Adrenal gland (tissue), 12 donors: ENCODE data around the gene UBE2E2. TPM values are rescaled to one million over a fixed set of nuclear protein-coding genes. Genes with fewer than 3 reads are reported as not detected.

Experiments
- DNase-seq, 7 donors: peaks; one replicate each; pipeline ENCODE4 v3.0.0-alpha.2; 2019 to 2020
- H3K27ac ChIP-seq, 5 donors: fragments of 200-600 bp; sonication (generic) in 4 of 5; 1 replicate in 3 of 5; 2 replicates in 2 of 5; pipeline versions ENCODE4 v1.5.1 to v1.8.0; 2016 to 2020; ENCODE audit warnings: mild to moderate bottlenecking in 1 of 5
- H3K27me3 ChIP-seq: fragments of 200-600 bp; 2 replicates; pipeline ENCODE4 v1.8.0; 2021
- H3K36me3 ChIP-seq, 2 donors: fragments of 200-600 bp; replicated peaks in 1 of 2; 1 replicate in 1 of 2; 2 replicates in 1 of 2; pipeline versions ENCODE4 v1.5.1 to v1.8.0; 2018 to 2022
- H3K4me1 ChIP-seq, 2 donors: fragments of 200-600 bp; replicated peaks in 1 of 2; 1 replicate in 1 of 2; 2 replicates in 1 of 2; pipeline versions ENCODE4 v1.5.1 to v1.8.0; 2018 to 2021
- H3K4me3 ChIP-seq, 4 donors: fragments of 200-600 bp; sonication (generic) in 3 of 4; one replicate each; pipeline ENCODE4 v1.5.1; 2016 to 2018
- H3K9me3 ChIP-seq, 3 donors: fragments of 200-600 bp; sonication (generic) in 1 of 3; replicated peaks in 1 of 3; 1 replicate in 2 of 3; 2 replicates in 1 of 3; pipeline versions ENCODE4 v1.5.1 to v1.8.0; 2016 to 2021
- POLR2A ChIP-seq, 2 donors: fragments of 450-650 bp; IDR thresholded peaks; one replicate each; pipeline ENCODE4 v1.6.1; 2017; ENCODE audit warnings: antibody characterized with exemption in 2 of 2, mild to moderate bottlenecking in 2 of 2, moderate library complexity in 1 of 2
- WGBS, 4 donors: extraction: QIAGEN DNeasy Blood & Tissue Kit in 2 of 4; methylation state at CpG; one replicate each; pipeline versions ENCODE4 v1.1.5 to v1.1.7; 2013 to 2017; 5-methylcytosine and 5-hydroxymethylcytosine counted together
- intact Hi-C, 2 donors: fragments of 100-400 bp; cut with DNase I; formaldehyde crosslinking; loops; one replicate each; pipeline versions ENCODE4 v1.14.1 to v1.15.0; 2022 to 2023
- polyA plus RNA-seq, 3 donors: library from polyadenylated mRNA; stranded (reverse); fragments of 200-250 nt in 2 of 3; fragments of 350-450 nt in 1 of 3; fragmentation: Illumina TruSeq in 1 of 3; extraction: RNeasy Lipid Tissue Mini Kit (QIAGEN cat#74804) in 1 of 3; gene quantifications; one replicate each; pipeline ENCODE4 v1.2.3, GENCODE V29; 2013 to 2014
- total RNA-seq, 9 donors: library from RNA; depleted of rRNA in 4 of 9; stranded (reverse); fragments of >200 nt in 4 of 9; fragments of 120-200 nt in 1 of 9; fragmentation: NEBNext Ultra II Directional in 1 of 9; extraction: Animal tissue kit (Norgen Biotek cat#: 25700) in 1 of 9; gene quantifications; one replicate each; pipeline versions ENCODE4 v1.1.0 to v1.2.4, GENCODE V29; 2013 to 2023
- TF ChIP-seq, protein P1 (sequence below), 6 experiments: fragments of 450-650 bp in 4 of 6; fragments of 200-600 bp in 2 of 6; sonication (generic) in 1 of 6; IDR thresholded peaks; 1 replicate in 5 of 6; 2 replicates in 1 of 6; pipeline versions ENCODE4 v1.5.1 to v1.8.0; 2016 to 2021; ENCODE audit warnings: antibody characterized with exemption in 6 of 6, mild to moderate bottlenecking in 2 of 6, moderate library complexity in 1 of 6
- donor health status: healthy with polysubstance abuse.
- donor health status: Bipolar disorder and iron deficiency.
- donor health status: DM: yes; HTN: yes; CAD: no.
- donor health status: DM: no; HTN: no; CAD: no.
- donor health status: DM: no; HTN: no; CAD: no.
- donor health status: DM: yes; HTN: yes; CAD: no.

Gene UBE2E2
- total and polyA plus RNA-seq, 12 donors = 9.3 to 29.6 (median 20.7) TPM

DNA sequence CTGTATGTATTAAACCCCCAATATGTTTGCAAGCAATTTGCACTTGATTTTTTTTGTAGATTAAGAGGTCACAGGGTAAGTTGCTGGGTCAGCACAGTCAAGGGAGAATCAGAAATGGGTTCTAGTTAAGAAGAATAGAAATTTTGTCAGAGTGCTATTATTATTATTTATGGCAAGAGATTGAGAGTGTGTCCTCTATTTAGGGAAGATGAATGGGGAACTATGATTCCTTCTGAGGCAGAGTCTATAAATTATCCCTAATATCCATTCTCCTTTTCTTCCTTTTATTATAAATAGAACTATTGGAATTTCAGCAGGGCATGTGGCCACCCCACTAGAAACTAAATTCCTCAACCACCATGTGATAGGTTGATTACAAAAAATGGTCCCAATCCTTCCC, 392.7 kb downstream of the UBE2E2 start:
- Histone ChIP-seq H3K27ac (no peak overlapping the region), H3K9me3 (no peaks in the 10 kb centered on the region), H3K4me1 (no peaks in the 10 kb centered on the region), H3K4me3 (no peak overlapping the region), H3K27me3 (no peaks in the 10 kb centered on the region), H3K36me3 (no peaks in the 10 kb centered on the region)
- DNase-seq = no peak
- TF ChIP-seq, protein P1, sequence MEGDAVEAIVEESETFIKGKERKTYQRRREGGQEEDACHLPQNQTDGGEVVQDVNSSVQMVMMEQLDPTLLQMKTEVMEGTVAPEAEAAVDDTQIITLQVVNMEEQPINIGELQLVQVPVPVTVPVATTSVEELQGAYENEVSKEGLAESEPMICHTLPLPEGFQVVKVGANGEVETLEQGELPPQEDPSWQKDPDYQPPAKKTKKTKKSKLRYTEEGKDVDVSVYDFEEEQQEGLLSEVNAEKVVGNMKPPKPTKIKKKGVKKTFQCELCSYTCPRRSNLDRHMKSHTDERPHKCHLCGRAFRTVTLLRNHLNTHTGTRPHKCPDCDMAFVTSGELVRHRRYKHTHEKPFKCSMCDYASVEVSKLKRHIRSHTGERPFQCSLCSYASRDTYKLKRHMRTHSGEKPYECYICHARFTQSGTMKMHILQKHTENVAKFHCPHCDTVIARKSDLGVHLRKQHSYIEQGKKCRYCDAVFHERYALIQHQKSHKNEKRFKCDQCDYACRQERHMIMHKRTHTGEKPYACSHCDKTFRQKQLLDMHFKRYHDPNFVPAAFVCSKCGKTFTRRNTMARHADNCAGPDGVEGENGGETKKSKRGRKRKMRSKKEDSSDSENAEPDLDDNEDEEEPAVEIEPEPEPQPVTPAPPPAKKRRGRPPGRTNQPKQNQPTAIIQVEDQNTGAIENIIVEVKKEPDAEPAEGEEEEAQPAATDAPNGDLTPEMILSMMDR (IDR thresholded peaks at IDR 0.05) = no peak
- TF ChIP-seq POLR2A (IDR thresholded peaks at IDR 0.05) = no peak
- intact Hi-C loops = no loop called here

DNA sequence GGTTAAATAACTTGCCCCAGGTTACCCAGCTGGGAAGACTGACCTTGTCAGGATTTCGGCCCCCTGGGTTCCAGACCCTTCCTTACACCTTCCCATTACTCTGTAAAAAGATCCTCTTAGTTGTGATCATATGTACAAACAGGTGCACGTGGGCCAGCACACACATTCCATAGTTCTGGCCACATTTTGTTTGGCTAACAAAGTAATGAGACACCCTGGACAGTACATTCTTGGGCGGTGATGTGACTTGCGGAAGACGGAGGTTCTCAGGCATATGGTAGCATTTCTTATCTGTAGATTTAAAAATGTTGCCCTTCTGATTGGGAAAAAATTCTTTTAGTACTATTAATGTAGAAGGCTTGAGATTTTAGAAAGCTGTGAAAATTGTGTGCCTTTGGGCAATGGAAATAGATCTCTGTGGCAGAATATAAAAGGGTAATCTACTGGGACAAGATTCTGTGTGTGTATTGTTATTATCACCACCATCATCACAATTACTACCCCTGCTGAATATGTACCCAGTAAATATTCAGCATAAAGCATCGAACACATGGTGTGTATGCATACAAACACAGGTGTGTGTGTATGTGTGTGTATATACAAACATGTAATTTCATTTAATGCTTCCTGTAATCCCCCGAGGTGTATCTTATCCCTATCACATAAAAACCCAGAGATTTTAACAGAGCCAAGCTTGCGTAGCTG, 397.2 kb downstream of the UBE2E2 start:
- WGBS, 4 donors = 86 to 92% (median 89%) methylated on average over 8 of the region's 8 CpGs
- intact Hi-C loops = no loop called here
- TF ChIP-seq, protein P1 (IDR thresholded peaks at IDR 0.05) = no peak
- TF ChIP-seq POLR2A (IDR thresholded peaks at IDR 0.05) = no peak
- Histone ChIP-seq H3K27me3 (no peaks in the 10 kb centered on the region), H3K4me3 (no peak overlapping the region), H3K27ac (no peak overlapping the region), H3K4me1 (no peaks in the 10 kb centered on the region), H3K36me3 (no peaks in the 10 kb centered on the region), H3K9me3 (no peaks in the 10 kb centered on the region)
- no peak for DNase-seq

DNA sequence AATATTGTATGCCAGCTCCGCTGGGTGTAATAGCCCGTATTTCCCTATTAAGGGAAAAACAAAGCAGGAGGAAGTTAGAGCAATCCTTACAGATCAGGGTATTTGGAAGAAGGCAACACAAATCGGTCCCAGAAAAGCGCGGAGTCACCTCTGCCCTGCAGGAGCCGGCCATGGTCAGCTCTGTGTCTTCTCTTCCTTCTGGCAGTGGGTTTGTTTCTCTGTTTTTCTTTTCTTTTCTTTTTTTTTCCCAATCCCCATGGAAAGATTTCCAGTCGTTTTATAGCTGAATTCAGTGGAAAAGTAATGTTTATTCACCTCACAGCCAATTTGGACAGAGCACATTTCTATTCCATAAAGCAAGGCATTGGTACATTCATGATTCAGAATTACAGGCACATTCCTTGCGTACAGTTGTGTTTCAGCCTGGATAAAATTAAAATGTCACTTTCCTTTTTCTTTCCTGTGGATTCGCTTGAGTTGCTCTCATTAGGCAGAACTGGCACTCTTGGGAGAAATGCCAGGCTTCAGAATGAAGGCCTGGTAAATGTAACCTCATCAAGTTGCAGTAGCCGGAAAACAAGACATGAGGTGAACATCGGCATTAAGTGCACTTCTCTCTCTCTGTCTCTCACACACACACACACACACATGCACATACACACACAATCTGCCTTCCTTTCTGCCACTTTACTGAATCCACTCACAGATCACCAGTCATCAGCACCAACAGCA, 398.1 kb downstream of the UBE2E2 start:
- no peak overlapping the region for H3K4me3 ChIP-seq
- no peaks in the 10 kb centered on the region for H3K27me3 ChIP-seq
- no peaks in the 10 kb centered on the region for H3K9me3 ChIP-seq
- intact Hi-C loops = no loop called here
- no peaks in the 10 kb centered on the region for H3K4me1 ChIP-seq
- H3K36me3 ChIP-seq = no peaks in the 10 kb centered on the region
- no peak for TF ChIP-seq POLR2A (IDR thresholded peaks at IDR 0.05)
- TF ChIP-seq, protein P1 (IDR thresholded peaks at IDR 0.05) = no peak
- no peak for DNase-seq
- 69 to 80% (median 75%) methylated on average over 11 of the region's 11 CpGs for WGBS, 4 donors
- H3K27ac ChIP-seq = no peak overlapping the region

DNA sequence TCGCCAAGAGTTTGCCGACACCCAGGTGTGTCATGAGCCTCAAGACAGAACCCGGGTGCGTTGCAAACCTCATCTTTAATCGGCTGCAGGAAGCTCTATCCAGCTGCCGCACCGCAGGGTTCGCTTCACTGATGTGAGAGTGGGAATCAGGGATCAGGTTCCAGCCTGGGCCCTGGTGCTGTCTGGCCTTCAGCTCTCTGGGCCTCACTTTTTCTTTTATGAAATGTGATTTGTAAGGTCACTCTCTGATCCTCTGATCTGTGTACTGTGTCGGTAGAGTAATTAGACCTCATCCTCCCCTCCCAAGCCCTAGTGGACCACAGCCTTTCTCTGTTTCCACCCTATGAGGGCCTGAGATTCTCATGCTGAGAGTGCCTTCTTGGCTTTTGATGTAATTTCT, 399.8 kb downstream of the UBE2E2 start:
- no peak for DNase-seq
- WGBS, 4 donors = 82 to 93% (median 92%) methylated on average over 9 of the region's 9 CpGs
- no peak overlapping the region for H3K27ac ChIP-seq
- H3K36me3 ChIP-seq = no peaks in the 10 kb centered on the region
- no peaks in the 10 kb centered on the region for H3K27me3 ChIP-seq
- H3K4me3 ChIP-seq = no peak overlapping the region
- no peaks in the 10 kb centered on the region for H3K4me1 ChIP-seq
- intact Hi-C loops = no loop called here
- no peaks in the 10 kb centered on the region for H3K9me3 ChIP-seq
- no peak for TF ChIP-seq POLR2A (IDR thresholded peaks at IDR 0.05)
- TF ChIP-seq, protein P1 (IDR thresholded peaks at IDR 0.05) = no peak
